Amniotic stem cell (primary cell): Measurements from ENCODE around the gene GRK7.
"Not testable (repeated sequence)": the region's sequence is repeated elsewhere in the genome, so short reads cannot be mapped to it uniquely, and the experiment has no call there.

Experiments
- DNase-seq: peaks from one replicate; lab custom pipeline; 2025; lab: John Stamatoyannopoulos, UW

The GRK7 gene

GRCh38 chr3:141762552-141762951 is 656 bp upstream of the GRK7 start:
- not testable (repeated sequence) for DNase-seq

- no peak for DNase-seq
Observed at GRCh38 chr3:141764045-141764444, 837 bp downstream of the GRK7 start.

- no peak for DNase-seq
Observed at GRCh38 chr3:141764465-141764864, 1.3 kb downstream of the GRK7 start.

- no peak for DNase-seq
Observed at GRCh38 chr3:141764986-141765385, 1.8 kb downstream of the GRK7 start.

- no peak for DNase-seq
Observed at GRCh38 chr3:141767066-141767465, 3.9 kb downstream of the GRK7 start.

- DNase-seq, result no peak
Observed at GRCh38 chr3:141769221-141769894, 6.2 kb downstream of the GRK7 start.

GRCh38 chr3:141773676-141774075 is 10.5 kb downstream of the GRK7 start:
- no peak for DNase-seq

- no peak for DNase-seq
Observed at GRCh38 chr3:141776376-141776775, 13.2 kb downstream of the GRK7 start.

- DNase-seq, result no peak
Observed at GRCh38 chr3:141776885-141777284, 13.7 kb downstream of the GRK7 start.

- DNase-seq, result no peak
Observed at GRCh38 chr3:141777957-141778813, 15.0 kb downstream of the GRK7 start.

- no peak for DNase-seq
Observed at GRCh38 chr3:141779667-141780066, 16.5 kb downstream of the GRK7 start.

GRCh38 chr3:141782386-141782932 is 19.3 kb downstream of the GRK7 start:
- no peak for DNase-seq

- no peak for DNase-seq
Observed at GRCh38 chr3:141783632-141784031, 20.4 kb downstream of the GRK7 start.

GRCh38 chr3:141784096-141784495 is 20.9 kb downstream of the GRK7 start:
- DNase-seq, result no peak

GRCh38 chr3:141784531-141784930 is 21.3 kb downstream of the GRK7 start:
- no peak for DNase-seq

- no peak for DNase-seq
Observed at GRCh38 chr3:141788149-141788548, 24.9 kb downstream of the GRK7 start.

- not testable (repeated sequence) for DNase-seq
Observed at GRCh38 chr3:141788750-141789149, 25.5 kb downstream of the GRK7 start.

- DNase-seq, result no peak
Observed at GRCh38 chr3:141789281-141789680, 26.1 kb downstream of the GRK7 start.

- no peak for DNase-seq
Observed at GRCh38 chr3:141790171-141790570, 27.0 kb downstream of the GRK7 start.

GRCh38 chr3:141792495-141792894 is 29.3 kb downstream of the GRK7 start:
- DNase-seq, result no peak

GRCh38 chr3:141793476-141794260 is 30.5 kb downstream of the GRK7 start:
- no peak for DNase-seq

- no peak for DNase-seq
Observed at GRCh38 chr3:141795276-141795675, 32.1 kb downstream of the GRK7 start.
